GM21529 (cell line): ENCODE results near the gene CHMP4A.

Source experiments
- ATAC-seq: cut with Tn5 transposase; IDR thresholded peaks from one replicate; pipeline ENCODE4 v1.9.1; 2021; ENCODE audit not compliant: unreplicated experiment

The CHMP4A gene, protein sequence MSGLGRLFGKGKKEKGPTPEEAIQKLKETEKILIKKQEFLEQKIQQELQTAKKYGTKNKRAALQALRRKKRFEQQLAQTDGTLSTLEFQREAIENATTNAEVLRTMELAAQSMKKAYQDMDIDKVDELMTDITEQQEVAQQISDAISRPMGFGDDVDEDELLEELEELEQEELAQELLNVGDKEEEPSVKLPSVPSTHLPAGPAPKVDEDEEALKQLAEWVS

DNA sequence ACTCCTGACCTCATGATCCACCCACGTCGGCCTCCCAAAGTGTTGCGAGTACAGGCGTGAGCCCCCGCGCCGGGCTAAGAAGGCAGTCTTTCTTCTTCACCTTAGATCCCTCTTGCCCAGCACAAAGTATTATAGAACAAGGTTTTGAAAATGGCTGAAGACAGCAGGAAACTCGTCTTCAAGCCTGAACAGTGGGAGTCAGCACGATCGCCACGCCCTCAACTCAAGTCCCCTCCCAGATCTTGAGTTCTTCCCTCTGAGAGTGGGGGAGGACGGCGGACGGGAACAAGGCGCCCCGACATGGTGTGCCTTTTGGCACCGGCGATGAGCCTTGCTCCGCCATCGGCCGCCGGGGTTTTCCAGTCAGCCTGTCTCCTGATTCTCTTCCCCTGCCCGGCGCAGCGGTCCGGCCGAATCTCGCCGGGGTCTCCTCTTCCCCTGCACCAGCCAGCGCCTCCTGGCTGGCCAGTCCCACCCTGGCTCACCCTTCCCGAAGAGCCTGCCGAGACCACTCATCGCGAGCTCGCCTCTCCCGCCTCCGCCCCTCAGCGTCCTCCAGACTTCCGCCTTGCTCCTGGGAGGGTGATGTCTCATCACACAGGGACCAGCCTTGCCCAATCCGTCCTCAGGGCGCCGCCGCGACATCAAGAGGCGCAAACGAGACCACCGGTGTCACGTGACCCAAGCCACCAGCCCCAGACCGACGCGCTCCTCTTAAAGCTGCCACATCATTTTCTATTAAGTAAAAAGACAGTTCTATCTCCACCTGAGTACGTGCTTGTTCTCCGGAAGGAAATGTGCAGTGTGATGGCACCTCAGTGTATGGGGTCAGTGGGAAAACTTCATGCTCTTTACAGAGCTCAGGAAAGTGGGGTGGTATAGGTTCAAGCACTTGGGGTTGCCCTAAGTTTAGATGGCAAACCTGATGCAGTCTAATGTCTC is at the start of gene CHMP4A:
Gene CHMP4A, minus strand, starts transcription at position 565 of the 942 bp plus-strand sequence. Its CDS starts 49 bp downstream, at position 516.
- peak; percentile 85 for ATAC-seq

DNA sequence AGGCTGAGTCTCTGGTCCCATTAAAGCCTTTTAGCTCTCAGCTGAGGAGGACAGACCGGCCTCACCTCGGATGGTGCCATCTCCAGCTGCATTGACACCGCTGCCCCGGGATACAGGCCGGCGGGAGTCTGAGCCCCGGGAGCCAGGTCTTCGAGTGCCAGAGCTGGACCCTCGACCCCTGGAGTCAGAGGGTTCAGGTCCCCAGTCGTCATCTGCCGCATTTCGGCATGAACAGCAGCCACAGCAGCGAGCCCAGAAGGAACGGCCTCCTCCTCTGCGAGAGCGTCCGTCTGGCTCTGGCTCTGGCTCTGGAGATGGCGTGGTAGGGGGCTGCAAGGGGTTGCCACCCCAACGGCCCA is 48.7 kb upstream of the CHMP4A start:
- ATAC-seq: no peak

DNA sequence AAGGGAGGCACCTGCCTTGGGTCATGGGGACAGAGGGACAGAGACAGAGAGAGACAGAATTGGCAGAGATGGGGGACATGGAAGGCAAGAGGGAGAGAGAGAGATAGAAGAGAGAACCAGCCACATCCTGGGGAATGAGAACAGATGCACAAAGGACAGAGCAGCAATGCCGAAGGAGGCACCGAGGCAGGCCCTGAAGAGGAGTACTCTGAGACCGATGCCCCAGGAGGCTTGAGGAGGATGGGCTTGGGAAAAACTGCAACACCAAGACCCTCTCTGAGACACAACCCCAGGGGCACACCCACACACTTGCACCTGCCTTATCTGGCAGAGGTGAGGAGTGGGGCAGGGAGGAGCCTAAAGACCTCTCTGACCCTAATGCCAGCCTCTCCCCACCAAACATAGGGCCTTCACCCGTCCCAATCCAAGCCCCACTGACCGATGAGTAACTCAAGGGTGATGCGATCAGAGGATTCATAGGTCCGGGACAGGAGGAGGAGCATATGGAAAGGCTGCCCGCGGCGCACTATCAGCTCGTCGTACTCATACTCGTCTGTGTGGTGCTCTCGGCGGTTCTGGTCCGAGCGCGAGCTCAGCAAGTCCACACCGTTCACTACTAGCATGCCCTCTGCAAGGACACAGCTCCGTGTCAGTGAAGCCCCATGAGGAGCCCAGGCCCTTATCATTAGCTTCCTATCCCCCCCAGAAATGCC is 48.1 kb upstream of the CHMP4A start:
- no peak for ATAC-seq

DNA sequence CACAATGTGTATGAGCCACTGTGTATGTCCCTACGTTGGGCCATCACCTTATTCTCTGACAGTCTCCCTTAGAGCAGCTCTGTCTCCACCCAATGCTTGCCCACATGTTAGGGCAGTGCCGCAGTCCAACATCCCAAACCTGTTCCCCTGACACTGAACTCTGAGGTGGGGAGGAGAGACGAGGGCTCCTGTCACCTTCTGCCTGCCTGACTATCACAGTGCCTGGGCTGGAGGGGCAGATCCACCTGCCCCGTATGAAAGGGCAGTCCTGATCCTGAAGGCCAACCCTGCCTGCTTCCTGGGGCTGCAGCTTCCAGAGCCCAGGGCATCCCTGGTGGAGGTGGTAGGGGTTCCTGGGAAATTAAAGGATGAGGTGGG is 47.5 kb upstream of the CHMP4A start:
- no peak for ATAC-seq

DNA sequence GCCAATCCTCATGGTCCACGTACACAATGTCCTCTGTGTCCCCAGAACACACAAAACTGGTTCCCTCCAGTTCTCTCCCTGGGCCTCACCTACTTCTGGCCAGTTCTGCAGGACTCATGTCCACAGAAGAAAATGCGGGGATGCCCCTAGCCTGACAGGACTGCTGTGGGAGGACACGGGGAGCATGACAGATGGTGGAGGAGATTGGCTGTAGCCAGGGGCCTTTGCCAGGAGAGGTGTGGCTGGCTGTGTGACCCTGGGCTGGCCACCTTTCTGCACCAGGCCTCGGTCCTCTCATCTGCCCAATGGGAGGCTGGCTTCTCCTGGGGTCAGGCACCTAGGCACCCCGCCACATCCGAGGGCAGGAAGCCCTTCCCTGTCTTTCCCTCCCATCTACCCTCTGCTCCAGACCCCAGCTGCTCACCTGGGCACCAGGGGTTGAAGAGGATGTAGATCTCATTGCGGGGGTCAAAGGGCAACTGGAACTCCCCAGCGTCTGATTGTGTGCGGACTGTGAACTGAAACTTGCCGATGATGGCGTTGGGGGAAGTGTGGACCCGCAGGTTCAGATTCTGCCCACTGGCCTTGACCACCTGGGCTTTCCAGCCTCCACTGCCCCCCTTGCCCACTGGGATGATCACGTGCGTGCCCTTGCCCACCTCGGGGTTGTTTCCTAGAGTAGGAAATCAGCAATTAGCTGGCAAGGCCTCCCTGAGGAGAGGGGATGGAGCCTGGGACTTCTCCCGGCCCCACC is 46.9 kb upstream of the CHMP4A start:
- no peak for ATAC-seq

DNA sequence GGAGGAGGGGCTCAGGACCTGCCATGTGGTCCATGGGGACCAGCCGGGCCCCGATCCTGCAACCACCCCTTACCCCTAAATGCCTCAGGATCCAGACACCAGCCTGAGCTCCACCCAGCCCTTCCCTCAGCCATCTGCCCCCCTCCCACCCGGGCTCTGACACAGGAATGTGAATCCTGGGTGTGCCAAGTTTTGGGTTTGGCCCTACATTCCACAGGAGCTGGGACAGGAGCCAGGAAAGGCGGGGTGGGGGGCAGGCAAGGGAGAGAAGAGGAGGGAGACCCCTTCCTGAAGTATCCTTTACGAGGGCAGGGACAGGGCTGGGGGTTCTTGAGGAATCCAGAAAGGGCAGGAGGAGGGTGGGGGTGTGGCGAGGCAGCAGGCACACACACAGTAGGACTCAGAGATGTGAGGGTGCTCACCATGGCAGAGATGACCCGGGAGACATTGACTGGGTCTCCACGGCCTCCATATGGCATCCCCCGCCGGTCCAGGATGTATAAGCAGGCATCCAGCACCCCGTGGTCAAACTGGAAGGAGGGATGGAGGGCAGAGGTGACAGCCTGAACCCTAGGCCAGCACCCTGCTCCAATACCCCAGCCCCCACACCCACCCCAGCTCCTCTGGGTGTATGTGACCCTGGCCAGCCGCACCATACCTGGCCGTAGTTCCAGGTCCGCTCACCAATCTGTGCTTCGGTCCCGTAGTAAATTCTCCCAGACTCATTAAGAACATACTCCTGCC is 46.2 kb upstream of the CHMP4A start:
- ATAC-seq: no peak

DNA sequence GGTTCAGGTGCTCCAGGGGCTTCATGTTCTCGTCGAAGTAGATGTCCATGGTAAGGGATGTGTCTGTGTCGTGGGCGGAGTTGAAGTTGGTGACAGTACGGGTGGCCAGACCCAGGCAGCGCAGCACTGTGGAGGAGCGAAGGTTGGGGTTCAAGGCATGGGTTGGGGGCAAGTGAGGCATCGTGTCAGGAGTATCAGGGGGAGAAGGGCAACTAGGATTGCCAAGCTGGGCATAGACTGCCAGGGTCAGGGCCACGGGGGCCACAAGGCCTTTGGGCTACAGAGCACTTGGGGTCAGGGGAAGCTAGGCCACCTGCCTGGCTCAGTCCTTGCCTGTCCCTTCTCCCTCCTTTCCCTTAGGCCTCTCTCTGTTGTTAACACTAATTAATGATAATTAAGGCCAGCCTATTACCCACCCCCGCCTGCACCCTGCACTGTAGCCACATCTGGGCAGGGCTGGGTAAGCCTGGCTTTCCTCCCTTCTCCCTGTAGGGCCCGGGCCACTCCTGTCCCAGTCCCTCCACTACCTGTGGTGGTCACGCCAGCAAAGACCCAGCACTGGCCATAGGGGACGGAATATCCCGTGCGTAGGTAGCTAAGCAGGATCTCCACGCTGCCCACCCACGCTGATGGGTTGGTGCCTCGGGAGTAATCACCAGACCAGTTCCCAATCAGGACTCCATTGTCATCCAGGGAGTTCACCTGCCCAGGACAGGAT is 45.4 kb upstream of the CHMP4A start:
- ATAC-seq: no peak

DNA sequence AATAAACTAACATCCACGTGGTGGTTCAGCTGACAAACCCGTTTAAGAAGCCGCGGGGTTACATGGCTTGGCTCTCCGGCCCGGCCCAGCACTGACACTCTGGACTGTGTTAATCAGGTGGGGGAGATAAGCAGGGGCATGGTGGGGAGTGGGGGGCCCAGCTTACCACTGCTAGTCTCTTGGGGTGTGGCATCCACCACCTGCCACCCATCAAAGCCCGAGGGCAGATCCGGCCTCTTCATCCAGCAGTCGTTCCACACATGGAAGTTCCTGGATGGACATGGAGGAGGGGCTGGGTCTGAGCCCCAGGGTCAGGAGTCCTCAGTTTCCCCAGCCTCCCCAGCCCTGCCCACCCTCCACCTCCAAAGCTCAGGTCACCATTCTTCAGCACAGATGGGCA is 44.8 kb upstream of the CHMP4A start:
- no peak for ATAC-seq

DNA sequence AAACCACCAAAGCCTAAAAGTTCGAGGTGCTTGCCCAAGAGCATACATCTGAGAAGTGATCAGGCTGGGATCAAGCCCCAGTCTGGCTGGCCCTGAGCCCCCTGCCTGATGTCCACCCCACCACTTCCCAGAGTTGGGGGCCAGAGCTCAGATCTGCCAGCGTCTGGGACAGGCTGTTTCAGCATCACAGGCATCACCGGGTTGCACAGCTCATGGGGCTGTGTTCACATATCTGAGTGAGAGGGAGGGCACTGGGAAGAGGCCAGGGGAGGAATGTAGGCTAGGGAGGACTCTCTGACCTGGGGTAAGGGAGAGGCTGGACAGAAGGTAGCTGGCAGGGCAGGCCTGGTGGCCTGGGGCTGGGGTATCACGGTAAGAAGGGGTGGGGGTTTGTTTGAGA is 43.7 kb upstream of the CHMP4A start:
- ATAC-seq: no peak

DNA sequence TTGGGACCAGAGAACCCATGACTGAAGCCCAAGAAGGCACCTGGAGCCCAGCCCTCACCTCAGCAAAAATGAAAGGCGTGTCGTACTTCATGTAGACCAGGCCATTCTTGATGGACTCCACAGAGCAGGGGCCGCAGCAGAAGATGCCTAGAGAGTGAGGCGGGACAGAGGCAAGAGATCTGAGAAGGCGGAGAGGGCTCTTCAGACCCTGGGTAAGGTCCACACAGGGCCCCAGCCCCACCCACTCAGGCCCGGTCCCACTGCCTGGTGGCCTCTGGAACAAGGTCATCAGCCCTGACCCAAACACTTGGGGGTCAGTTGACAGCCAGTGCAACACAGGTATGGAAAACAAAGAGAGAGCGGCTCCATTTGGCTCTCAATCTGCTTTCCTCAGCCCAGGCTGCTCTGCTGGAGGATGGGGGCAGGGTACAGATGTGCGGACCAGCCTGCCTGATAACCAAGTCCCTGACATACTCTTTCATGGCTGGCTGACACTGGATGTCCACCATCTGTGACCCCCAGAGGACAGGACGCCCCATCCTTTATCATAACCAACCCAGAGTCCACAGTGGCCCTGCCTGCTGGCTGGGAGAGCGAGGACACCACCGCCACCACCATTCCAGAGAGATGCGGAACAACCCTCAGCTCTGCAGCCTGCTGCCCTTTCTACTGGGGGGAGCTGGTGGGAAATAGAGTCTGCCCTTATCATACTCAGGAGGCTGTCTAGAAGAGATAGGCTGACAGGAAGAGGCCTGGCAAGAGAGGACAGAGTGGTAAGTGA is 42.8 kb upstream of the CHMP4A start:
- no peak for ATAC-seq

DNA sequence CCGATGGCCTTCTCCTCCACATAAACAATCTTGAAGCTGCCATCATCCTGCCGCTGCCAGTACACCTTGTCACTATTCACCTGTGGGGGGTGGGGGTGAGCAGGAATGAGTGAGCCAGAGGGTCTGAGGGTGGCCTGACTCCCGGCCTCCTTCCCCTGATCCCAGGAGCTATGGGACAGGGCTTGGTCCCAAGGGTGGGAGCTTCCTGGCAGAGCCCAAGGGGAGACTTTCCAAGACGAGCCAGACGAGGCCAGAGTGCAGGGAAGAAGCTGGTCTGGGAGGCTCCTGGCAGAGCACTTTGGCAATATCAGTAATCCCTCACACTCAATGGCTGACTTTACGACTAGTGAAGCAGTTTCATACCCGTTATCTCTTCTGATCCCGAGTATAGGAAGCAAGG is 42.1 kb upstream of the CHMP4A start:
- no peak for ATAC-seq

DNA sequence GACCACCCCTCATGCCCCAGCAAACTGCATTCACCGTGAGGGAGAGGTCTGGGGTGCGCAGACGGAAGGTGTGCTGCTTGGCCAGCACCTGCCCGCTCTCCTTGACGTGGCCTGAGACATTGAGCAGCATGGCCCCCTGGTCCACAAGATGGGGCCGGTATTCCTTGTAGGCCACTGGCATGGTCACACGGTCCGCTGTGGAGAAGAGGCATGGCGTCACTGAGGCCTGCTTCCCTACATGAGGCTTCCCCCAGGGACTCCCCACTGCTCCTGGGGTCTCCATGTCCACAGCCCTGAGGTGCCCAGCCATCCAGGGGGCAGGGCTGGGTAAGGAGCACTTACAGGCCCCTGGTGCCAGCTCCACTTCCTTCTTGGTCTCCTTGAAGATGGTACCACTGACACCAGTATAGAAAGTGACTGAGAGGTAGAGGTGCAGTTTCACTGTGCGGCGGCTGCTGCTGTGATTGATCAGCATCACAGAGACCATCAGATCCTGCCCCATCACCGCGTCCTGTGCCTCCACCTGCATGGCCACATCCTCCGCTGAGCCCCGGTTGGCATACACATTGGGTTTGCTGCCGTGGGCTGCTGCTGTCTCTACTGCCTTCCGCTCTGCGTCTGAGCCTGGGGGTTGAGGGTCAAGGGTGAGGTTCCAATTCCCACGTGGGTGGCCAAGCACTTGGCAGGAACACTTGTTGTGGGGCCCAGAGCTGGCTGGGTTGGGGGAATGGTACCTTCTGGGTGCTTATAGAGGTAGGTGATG is 41.5 kb upstream of the CHMP4A start:
- ATAC-seq: no peak

DNA sequence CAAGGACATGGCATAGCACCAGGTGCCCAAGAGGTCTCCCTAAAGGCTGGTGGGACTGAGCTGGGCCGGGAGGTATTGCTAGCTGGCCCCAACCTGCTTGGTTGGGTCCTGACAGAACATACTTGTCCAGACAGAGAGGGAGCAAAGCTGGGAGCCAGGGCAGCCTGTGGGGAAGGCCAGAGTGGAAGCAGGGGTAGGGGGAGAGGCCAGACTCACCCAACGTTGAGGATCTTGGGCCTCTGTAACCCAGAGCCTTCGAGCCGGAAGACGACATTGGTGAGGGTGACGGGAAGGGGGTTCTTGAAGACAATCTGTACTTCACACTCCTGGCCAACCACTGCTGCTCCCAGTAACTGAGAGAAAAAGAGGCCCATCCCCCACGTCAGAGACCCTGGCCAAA is 40.6 kb upstream of the CHMP4A start:
- no peak for ATAC-seq

DNA sequence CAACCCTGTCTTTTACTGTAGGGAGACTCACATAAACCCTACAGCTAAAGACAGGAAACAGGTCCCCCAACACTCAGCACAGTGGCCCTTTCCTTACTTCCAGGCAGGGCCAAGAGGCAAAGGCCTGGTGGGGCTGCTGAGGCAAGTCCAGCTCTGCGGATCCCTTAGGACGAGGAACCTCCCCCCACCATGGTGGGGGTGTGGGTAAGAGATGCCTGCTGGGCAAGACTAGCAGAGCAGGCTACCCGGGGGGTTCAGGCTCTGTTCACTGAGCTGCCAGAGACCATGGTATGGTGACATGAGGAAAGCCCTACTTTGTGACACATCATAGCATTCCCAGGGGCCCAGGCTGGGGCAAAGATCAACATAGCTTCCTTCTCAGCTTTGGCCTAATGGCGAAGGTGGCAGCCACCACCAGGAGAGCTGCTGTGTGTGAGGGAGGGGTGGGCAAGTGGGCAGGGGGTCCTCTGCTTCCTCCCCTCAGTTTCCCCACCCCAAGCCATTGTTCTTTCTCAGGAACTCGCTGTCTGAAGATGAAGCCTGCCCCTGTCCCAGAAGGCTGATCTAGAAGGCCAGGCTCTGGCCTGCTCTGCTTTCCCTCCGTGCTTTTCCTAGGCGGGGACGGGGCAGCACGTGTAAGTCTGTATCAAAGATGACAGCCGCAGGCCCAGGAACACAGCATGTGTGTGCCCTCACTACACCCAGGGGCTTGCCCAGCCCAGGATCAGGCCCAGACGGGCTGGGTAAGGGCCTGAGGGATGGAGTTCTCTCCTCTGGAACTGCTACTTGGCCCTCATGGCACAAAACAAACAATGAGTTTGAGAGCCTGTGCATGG is 39.2 kb upstream of the CHMP4A start:
- no peak for ATAC-seq

DNA sequence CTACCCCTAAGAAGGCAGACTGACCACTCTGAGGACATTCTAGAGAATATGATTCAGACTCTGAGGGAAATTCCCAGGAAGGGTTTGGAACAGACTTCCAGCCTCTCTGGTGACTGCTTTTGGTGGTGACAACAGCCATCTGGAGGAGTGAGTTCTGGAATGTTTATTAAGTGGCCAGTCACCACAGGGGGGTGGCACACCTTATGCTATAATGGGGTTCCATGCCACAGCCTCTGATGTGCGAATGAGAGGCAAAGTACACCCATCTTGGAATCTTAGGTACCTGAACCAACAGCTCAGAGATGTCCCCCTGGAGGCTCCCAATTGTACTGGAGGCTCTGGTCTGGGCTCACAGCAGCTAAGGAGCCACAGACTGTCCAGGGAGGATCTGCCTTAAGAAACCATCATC is 38.6 kb upstream of the CHMP4A start:
- no peak for ATAC-seq

DNA sequence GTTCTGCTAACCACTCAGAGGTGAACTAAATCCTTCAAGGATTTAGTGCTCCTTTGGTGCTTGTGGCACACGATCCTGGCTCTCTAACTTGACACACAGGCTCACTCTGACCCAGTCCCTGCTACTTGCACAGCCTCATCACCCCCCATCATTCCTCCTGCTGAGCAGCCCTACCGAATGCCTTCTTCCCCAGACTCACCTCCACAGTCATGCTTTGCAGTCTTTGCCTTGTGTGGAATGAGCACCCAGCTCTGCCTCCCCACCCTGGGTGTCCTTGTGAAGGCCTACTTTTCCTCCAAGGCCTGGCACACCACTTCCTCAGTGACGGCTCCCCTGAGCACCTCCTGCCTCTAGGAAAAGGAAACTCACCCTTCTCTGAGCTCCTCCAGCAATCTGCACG is 37.1 kb upstream of the CHMP4A start:
- no peak for ATAC-seq

DNA sequence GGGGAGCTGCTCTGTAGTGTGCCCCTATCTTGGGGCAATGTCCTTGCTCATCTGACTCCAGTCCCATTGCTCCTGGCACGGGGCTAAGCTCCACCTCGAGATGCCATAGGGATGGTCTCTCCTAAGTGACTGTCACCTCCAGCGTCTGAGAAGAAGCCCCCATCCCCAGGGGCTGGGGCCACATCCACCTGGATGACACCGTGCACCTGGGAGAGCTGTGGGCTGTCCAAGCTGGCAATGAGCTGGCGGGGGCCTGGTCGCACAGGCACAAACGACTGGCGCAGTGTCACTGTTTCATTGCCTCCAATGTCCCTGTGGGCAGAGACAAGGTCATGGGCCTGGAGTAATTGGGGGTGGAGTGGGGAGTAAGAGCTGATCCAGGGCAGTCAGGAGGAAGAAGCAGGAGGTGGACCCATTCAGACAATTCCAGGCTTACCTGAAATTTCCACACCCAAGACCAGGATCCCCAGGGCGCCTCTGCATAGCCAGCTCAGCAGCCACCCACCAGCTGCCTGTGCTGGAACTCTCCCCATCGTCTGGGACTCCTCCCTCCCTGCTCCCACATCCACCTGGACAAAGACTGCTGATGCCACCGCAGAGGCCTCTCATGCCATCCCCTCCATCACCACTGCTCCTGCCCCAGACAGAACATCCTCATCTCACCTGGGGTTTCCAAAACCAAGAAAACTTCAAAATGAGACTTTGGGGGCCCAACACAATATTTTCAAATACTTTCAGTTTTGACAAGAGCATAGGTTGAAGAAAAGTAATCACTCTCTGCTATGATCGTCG is 36.1 kb upstream of the CHMP4A start:
- ATAC-seq: no peak
